C4-2B (cell line): ENCODE measurements around the gene MDP1.

ENCODE experiments used
- ZFX ChIP-seq: fragments of 450-650 bp; IDR thresholded peaks from 2 replicates; pipeline ENCODE4 v1.6.1; 2017
- TF ChIP-seq, protein P1 (sequence below): fragments of 450-650 bp; conservative IDR thresholded peaks from 2 replicates; pipeline ENCODE4 v1.5.1; 2017; ENCODE audit warnings: mild to moderate bottlenecking

DNA sequence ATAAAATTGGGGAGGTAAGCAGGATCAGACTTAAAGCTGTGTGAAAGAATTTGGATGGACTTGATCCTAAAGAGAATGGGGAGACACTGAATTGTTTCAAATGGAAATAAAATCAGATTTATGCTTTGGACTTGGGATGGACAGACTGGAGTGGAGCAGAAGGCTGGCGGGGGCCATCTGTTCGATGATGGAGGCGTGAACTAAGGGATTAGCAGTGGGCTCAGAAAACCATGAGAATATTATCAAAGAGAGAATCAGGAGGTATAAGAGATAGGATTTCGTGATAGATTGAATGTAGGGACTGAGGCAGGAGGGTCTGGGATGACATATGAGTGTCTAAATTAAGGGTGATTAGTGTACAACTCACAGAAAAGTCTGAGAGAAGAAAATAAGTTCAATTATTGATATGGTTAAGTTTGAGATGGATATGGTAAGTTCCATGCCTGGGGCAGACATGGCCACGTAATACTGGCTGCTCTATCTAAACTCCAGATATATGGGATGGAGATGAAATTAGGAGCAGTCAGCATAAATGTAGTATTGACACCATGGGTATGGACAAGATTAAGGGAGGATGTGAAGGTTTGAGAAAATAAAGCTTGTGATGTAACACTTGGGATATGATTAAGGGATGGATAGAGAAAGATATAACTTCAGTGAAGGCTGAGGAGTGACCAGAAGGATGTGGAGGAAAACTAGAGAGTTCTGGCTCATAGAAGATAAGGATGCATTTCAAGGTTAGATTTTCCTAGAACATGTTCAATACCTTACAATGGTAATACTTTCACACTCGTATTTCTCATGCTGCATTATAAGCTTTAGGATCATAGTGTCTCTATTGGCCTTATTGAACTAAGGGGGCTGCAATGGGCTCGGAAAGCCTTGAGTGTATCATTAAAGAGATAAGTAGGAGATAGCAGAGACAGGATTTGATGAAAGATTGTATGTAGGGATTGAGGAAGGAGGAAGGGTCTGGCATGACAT, 11.4 kb downstream of the MDP1 start:
- TF ChIP-seq, protein P1, sequence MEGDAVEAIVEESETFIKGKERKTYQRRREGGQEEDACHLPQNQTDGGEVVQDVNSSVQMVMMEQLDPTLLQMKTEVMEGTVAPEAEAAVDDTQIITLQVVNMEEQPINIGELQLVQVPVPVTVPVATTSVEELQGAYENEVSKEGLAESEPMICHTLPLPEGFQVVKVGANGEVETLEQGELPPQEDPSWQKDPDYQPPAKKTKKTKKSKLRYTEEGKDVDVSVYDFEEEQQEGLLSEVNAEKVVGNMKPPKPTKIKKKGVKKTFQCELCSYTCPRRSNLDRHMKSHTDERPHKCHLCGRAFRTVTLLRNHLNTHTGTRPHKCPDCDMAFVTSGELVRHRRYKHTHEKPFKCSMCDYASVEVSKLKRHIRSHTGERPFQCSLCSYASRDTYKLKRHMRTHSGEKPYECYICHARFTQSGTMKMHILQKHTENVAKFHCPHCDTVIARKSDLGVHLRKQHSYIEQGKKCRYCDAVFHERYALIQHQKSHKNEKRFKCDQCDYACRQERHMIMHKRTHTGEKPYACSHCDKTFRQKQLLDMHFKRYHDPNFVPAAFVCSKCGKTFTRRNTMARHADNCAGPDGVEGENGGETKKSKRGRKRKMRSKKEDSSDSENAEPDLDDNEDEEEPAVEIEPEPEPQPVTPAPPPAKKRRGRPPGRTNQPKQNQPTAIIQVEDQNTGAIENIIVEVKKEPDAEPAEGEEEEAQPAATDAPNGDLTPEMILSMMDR, result no peak
- TF ChIP-seq ZFX, result no peak
